Kidney glomerular epithelial cell (primary cell): ENCODE data around the gene PLCD3.

ENCODE experiments used
- DNase-seq: peaks from one replicate; lab custom pipeline; 2025; lab: John Stamatoyannopoulos, UW

The PLCD3 gene

DNA sequence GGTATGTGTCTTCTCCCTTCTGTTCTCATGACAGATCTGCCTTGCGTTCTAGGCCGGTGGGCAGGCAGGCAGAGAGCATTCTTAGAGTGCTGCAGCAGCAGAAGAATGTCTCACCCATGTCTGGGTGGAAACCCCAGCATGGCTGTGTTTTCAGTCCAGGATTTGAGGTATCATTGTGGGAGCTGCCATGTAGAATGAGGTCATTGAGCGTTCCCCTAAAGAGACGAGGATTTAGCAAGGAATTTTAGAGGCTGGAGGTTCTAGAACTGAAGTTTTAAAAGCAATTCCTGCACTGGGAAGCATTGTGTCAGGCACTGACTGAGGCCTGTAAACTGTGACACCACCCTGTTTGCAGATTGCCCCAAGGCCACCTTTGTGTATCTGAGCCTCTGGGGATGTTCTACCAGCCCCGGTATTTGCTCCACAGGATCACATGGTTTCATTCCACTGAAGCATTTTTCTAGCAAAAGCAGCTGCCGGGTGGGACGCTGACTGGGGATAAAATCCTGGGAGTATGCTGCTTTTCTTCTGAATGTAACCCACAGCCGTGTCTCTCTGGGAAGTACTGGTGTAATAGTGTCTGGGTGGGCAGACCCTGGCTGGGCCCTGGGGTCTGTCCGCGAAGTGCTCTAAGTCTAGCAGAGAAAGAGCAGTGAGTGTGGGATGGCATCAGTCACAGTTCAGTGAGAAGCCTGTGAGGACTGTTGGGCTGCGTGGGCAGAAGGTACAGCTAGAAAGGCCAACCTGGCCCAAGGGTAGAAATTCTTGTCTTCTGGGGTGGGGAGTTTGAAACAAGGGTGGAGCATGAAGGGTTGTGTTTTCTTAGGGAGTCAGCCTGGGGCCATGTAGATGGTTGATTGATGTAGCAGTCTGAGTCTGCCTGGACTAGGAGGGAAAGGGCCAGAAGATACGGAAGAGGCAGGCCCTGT, 30.2 kb downstream of the PLCD3 start:
- peak; percentile 92 for DNase-seq

- DNase-seq = no peak
Measured at GRCh38 chr17:45101546-45101882, 30.8 kb downstream of the PLCD3 start.

GRCh38 chr17:45098869-45099616, 33.3 kb downstream of the PLCD3 start:
- peak; percentile 64 for DNase-seq

- DNase-seq = no peak
Measured at GRCh38 chr17:45098081-45098868, 34.0 kb downstream of the PLCD3 start.

DNA sequence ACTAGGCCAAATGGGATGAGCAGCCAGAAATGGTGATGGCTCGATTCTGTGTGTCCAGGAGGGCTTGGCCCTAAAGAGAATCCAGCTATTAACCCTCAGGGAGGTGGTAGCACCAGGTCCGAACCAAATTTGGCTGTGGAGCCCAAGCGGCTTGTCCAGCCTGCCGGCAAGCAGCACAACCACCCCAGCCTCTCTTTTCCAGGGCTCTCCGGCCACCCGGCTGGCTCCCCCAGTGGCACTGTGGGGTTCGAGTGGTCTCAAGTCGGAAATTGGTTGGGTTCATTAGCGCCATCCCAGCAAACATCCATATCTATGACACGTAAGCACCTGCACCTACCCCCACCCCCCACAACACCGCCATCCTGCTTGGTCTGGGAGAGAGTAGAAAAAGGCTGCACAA, 35.4 kb downstream of the PLCD3 start:
- no peak for DNase-seq

DNA sequence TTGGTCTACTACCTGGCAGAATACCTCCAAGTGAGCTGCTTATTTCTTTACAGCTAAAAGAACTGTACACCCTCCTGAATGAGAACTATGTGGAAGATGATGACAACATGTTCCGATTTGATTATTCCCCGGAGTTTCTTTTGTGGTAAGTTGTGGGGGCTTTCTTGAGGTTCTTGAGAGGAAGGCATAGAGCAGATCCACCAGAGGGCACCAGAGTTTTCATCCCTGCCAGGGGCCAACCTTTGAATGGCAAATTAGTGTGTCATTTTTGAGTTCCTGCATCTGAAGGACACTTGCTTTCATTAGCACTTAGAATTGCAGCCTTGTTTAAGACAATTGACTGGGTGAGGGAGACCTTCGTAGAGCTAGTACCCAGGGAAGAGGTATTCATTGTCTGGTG, 36.2 kb downstream of the PLCD3 start:
- DNase-seq = peak; percentile 27

GRCh38 chr17:45093444-45094110, 38.7 kb downstream of the PLCD3 start:
- DNase-seq = no peak

DNA sequence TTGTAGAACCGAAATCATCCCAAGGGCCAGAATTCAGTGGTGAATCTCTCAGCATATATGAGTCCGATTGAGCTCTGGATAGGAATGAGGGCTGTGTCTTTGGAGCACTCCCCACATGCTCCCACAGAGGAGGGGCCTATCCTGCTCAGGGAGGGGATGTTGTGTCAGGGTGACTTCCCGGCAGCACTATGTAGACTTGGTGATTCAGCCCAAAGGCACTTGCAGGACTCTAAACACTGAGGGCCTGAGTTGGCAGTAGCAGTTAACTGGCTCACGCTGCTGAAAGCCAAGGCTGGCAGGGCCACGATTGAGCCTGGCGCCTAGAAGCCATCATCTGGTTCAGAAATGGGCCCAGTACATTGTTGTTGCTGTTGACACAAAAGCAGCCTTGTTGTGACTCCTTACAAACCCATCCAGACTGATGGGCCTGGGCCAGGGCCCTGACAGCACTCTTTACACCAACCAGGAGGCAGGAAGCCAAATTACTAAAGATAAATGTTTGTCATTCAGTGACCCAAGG, 39.3 kb downstream of the PLCD3 start:
- peak; percentile 95 for DNase-seq

DNA sequence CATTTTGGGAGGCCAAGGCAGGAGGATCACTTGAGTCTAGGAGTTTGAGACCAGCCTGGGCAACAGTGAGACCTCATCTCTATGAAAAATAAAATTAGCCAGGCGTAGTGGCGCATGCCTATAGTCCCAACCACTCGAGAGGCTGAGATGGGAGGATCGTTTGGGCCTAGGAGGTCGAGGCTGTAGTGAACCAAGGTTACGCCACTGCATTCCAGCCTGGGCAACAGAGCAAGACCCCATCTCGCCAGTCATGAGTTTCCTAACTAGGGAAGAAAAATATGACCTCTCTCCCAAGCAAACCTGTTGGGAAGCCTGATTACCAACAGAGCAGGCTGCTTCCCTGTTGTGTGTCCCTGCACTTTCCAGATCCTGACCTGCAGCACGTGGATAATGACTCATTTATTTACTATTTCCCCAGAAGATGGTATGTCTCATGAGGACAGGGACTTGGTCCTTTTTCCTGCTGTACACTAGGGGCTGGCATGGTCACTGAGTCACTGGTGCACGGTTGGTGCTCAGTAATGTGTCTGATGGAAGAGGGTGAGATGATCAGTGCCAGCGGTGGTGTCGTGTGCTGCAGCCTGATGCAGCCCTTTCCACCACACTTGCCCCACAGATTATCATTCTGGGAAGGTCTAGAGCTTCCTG, 40.4 kb downstream of the PLCD3 start:
- DNase-seq = no peak

- no peak for DNase-seq
Measured at GRCh38 chr17:45090711-45091110, 41.6 kb downstream of the PLCD3 start.

DNA sequence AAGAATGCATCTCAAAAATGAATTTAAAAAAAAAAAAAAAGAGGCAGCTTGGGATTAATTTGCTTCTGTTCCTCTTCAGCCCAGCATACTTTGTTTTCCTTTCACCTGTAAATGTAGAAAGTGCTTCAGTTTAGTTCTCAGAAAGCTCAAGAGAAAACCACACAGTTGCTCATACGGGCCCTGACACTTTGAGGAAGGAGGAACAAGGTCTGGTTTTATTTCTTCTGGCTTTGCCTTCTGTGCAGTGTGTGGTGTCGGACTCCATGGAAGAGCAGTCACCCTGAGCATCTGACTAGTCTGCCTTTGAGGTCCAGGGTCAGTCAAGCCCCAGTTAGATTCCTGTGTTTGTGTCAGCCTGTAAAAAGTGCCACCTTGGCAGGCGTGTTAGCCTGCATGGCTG, 43.6 kb downstream of the PLCD3 start:
- DNase-seq = no peak

DNA sequence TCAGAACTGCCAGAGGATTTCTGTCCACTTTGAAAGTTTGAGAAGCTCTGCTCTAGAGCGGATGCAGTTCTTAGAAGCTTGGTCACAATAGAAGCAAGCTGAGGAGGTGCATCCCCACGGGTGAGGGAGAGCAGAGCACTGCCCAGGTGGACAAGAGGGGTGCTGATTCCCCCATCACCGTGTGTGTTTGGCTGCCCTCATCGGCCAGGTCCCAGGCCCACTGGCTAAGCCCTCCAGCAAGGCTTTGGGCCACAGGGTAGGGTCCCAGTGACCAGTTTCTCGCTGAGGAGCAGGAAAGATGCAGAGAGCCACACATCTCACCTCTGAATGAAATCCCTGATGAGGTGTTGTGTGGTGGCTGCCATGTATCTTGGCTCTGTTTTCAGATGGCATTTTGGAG, 44.3 kb downstream of the PLCD3 start:
- no peak for DNase-seq

DNA sequence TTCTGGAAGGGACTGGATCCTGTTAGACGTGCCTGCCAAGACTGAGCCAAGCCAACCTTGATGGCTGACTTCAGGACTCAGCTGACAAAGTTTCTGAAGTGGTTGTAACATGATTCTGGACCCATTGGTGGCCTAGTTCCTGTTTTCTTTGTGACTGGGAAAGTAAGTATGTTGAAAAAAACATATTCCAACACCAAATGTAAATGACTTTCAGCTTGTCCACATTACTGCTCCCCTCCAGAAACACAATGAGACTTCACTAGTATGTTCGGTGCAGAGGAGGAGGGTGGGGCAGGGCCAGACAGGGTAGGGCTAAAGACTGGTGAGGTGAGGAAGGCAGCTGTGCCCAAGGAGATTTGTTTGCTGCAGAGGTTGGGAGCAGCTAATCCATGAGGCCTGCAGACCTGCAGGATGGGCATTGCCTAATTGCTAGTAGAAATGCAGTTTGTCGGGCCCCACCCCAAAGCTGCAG, 44.8 kb downstream of the PLCD3 start:
- no peak for DNase-seq

DNA sequence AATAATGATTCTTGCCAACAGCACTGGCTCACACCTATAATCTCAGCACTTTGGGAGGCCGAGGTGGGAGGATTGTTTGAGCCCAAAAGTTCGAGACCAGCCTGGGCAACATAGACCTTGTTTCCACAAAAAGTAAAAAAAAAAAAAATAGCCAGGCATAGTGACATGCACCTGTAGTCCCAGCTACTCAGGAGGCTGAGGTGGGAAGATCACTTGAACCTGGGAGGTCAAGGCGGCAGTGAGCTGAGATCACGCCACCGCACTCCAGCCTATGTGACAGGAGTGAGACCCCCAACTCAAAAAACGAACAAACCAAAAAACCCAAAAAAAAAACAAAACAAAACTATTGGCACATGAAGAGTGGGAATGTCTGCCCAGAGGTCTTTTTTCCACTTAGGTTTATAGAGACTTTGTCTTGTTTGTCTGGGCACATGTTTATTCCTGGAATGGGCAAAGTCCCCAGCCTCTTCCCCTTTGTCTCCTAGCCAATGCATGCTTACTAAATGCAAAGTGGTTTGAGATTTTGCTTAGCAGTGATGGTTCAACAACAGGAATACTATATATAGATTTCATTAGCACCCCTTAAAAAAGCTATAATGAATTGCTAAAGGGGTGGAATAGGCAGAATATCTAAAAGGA, 45.3 kb downstream of the PLCD3 start:
- no peak for DNase-seq

DNA sequence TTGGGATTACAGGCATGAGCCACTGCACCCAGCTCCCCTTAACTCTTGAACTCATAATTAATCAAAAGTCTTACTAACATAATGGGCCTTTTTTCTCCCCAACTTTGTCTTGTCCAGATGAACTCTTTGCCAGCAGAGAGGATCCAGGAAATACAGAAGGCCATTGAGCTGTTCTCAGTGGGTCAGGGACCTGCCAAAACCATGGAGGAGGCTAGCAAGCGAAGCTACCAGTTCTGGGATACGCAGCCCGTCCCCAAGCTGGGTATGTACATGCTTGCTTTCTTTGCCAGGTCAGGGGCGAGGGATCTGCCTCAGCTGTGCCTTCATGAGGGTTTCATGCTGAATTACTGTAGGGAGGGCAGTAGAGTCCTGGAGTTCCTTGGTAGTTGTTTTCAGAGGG, 45.9 kb downstream of the PLCD3 start:
- no peak for DNase-seq

GRCh38 chr17:45081047-45081703, 51.1 kb downstream of the PLCD3 start:
- no peak for DNase-seq

DNA sequence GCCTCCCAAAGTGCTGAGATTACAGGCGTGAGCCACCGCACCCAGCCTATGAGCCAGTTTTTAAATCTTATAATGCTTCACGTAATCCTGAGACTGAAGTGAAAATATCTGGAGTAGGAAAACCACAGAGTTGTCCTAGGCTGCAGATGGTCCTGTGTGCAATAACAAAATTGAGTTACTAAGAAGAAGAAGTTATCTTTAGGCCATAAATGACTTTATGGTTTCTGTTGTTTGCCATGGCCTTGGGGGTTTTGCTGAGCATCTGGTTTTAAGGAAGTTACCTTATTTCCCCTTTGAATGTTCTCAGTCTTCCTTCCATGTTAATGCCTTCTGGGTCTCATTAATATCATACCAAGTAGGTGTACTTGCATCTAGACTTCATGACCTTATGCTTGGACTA, 54.7 kb downstream of the PLCD3 start:
- DNase-seq = no peak

- no peak for DNase-seq
Measured at GRCh38 chr17:45073414-45074070, 58.8 kb downstream of the PLCD3 start.

- no peak for DNase-seq
Measured at GRCh38 chr17:45070809-45071208, 61.5 kb downstream of the PLCD3 start.

DNA sequence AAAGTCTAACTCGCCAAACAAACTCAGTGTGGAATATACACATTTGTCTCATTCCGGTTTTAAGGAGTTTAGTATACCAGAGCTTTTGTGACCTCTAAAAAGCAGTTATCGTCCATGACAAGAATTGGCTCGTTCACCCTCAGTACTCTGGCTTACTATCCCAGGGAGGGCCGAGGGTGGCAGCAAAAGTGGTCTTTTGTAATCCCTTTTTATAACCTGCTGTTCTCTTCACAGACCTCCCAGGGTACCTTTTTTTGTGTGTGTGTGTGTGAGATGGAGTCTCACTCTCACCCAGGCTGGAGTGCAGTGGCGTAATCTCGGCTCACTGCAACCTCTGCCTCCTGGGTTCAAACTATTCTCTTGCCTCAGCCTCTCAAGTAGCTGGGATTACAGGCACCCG, 62.3 kb downstream of the PLCD3 start:
- no peak for DNase-seq
